Measurements from ENCODE around the gene CYP8B1. TPM values are rescaled to one million over a fixed set of nuclear protein-coding genes. Genes with fewer than 3 reads are reported as not detected.

CYP8B1 gene
- polyA plus RNA-seq, 1 experiment: not detected

DNA sequence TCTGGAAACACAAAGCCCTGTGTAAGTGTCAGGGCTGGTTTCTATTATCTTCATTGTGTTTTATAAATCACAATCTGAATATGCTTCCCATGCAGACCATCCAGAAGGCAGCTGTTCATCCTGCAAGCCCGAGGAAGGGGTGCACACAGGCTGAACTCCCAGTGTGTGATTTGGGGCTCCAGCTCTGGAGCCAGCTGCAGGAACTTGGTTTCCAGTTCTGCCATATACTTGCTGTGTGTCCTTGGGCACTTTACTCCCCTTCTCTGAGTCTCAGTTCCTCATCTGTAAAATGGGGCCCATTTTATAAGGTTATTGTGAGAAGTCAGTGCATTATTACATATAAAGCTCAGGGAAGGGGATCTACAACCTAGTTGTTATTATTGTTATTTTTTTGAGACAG is 22.6 kb downstream of the CYP8B1 start:
- ChIA-PET POLR2A (no interaction called here), CTCF (no interaction called here)

DNA sequence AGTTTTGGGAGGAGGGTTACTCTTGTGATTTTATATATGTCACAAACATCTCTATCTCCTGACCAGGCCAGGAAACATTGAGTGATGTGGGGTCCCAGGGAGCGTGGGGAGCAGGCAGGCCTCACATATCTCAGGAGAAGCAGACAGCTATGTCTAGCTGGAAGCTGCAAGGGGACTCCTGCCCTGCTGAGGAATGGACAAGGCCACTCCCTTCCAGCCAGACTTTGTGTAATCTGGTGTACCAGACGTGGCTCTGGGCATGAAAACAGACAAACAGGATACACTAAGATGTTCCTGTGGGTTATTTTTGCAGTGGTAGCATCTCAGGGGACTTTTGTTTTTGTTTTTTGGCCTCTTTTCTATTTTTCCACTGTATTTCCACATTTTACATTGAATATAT is 23.2 kb downstream of the CYP8B1 start:
- no peaks in the 10 kb centered on the region for H3K9me3 ChIP-seq (ENCODE audit: control insufficient read depth, insufficient read depth, low read length)
- H3K27ac ChIP-seq (ENCODE audit: low read depth, low read length): no peak overlapping the region
- peaks cover 29% of the 10 kb centered on the region for H3K27me3 ChIP-seq (ENCODE audit: control insufficient read depth, insufficient read depth, low read length)
- no peak for DNase-seq (ENCODE audit: low read depth, low spot score)
- H3K4me3 ChIP-seq (ENCODE audit: low read depth, low read length): no peak overlapping the region
- TF ChIP-seq, protein P1, sequence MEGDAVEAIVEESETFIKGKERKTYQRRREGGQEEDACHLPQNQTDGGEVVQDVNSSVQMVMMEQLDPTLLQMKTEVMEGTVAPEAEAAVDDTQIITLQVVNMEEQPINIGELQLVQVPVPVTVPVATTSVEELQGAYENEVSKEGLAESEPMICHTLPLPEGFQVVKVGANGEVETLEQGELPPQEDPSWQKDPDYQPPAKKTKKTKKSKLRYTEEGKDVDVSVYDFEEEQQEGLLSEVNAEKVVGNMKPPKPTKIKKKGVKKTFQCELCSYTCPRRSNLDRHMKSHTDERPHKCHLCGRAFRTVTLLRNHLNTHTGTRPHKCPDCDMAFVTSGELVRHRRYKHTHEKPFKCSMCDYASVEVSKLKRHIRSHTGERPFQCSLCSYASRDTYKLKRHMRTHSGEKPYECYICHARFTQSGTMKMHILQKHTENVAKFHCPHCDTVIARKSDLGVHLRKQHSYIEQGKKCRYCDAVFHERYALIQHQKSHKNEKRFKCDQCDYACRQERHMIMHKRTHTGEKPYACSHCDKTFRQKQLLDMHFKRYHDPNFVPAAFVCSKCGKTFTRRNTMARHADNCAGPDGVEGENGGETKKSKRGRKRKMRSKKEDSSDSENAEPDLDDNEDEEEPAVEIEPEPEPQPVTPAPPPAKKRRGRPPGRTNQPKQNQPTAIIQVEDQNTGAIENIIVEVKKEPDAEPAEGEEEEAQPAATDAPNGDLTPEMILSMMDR (IDR thresholded peaks at IDR 0.05; ENCODE audit: low read depth, low read length): no peak
- ChIA-PET POLR2A (no interaction called here), CTCF (no interaction called here)

More for the DNA sequence above, 22.6 kb downstream of the CYP8B1 start:
- Histone ChIP-seq H3K9me3 (ENCODE audit: control insufficient read depth, insufficient read depth, low read length) (no peaks in the 10 kb centered on the region), H3K27me3 (ENCODE audit: control insufficient read depth, insufficient read depth, low read length) (peaks cover 29% of the 10 kb centered on the region), H3K4me3 (ENCODE audit: low read depth, low read length) (no peak overlapping the region), H3K27ac (ENCODE audit: low read depth, low read length) (no peak overlapping the region)
- no peak for DNase-seq (ENCODE audit: low read depth, low spot score)
- TF ChIP-seq, protein P1 (IDR thresholded peaks at IDR 0.05; ENCODE audit: low read depth, low read length): no peak

DNA sequence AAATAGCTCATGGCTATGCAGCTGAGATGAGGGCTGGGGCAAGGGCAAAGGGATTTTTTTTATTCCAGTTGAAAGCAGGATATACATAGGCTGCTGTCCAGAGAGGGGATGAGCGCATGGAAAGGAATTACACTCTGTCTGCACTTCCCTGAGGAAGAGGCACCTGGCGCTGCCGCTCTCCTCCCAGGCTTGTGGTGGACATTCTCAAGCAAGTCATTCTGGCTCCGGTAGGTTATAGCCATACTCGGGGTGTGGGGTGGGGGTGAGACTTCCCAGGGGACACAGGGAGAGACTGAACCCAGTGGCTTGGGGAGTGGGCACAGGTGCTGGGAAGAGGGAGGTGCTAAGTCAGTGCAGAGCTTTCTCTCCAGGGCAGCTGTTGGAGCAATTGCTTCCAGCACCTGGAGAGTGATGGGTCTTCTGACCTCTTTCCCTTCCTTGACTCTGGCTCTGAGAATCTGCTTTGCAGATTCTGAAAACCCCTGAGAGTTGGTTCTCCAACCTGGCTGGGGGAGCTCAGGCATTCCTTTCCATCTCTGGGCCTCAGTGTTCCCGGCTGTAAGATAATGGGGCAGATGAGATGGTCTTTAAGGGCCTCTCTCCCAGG is 24.3 kb downstream of the CYP8B1 start:
- Histone ChIP-seq H3K27ac (ENCODE audit: low read depth, low read length) (no peak overlapping the region), H3K9me3 (ENCODE audit: control insufficient read depth, insufficient read depth, low read length) (no peaks in the 10 kb centered on the region), H3K27me3 (ENCODE audit: control insufficient read depth, insufficient read depth, low read length) (peaks cover 28% of the 10 kb centered on the region), H3K4me3 (ENCODE audit: low read depth, low read length) (no peak overlapping the region)
- no peak for DNase-seq (ENCODE audit: low read depth, low spot score)
- ChIA-PET CTCF (no interaction called here), POLR2A (no interaction called here)
- TF ChIP-seq, protein P1 (IDR thresholded peaks at IDR 0.05; ENCODE audit: low read depth, low read length): no peak

DNA sequence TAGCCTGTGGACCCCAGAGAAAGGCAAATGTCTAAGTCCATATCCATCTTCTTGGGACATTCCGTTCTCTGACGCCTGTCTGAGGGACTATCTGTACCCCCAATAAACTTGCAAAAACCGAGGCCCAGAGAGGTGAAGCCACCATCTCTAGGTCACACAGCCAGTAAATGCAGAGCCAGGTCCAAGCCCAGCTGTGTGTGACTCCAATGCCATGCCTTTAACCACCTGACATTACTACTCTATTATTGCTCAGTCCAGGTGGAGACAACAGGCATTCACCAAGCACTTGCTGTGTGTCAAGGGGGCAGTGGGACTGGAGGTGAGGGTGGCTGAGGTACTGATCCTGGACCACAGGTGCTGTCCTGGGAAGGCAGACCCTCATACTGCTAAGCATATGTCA is 25.4 kb downstream of the CYP8B1 start:
- CTCF ChIA-PET: no interaction called here
- Histone ChIP-seq H3K27me3 (ENCODE audit: control insufficient read depth, insufficient read depth, low read length) (peaks cover 24% of the 10 kb centered on the region), H3K9me3 (ENCODE audit: control insufficient read depth, insufficient read depth, low read length) (no peaks in the 10 kb centered on the region), H3K27ac (ENCODE audit: low read depth, low read length) (no peak overlapping the region), H3K4me3 (ENCODE audit: low read depth, low read length) (no peak overlapping the region)
- TF ChIP-seq, protein P1 (IDR thresholded peaks at IDR 0.05; ENCODE audit: low read depth, low read length): no peak
- no peak for DNase-seq (ENCODE audit: low read depth, low spot score)
- POLR2A ChIA-PET: no interaction called here

DNA sequence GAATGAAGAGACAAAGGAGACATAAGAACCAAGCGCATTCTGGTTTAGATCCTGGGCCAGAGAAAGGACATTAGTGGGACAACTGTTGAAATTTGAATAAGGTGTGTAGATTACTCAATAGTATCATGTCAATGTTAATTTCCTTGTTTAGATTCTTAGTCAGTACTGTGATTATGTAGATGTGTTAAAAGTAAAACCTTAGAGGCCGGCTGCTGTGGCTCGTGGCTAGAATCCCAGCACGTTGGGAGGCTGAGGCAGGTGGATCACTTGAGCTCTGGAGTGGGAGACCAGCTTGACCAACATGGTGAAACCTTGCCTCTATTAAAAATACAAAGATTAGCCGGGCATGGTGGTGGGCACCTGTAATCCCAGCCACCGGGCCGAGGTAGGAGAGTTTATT is 26.7 kb downstream of the CYP8B1 start:
- CTCF ChIA-PET: no interaction called here
- POLR2A ChIA-PET: no interaction called here
- TF ChIP-seq, protein P1 (IDR thresholded peaks at IDR 0.05; ENCODE audit: low read depth, low read length): no peak
- H3K4me3 ChIP-seq (ENCODE audit: low read depth, low read length): no peak overlapping the region
- H3K9me3 ChIP-seq (ENCODE audit: control insufficient read depth, insufficient read depth, low read length): no peaks in the 10 kb centered on the region
- DNase-seq (ENCODE audit: low read depth, low spot score): no peak
- no peak overlapping the region for H3K27ac ChIP-seq (ENCODE audit: low read depth, low read length)
- H3K27me3 ChIP-seq (ENCODE audit: control insufficient read depth, insufficient read depth, low read length): peaks cover 24% of the 10 kb centered on the region

Data from AG04450 (cell line).